Sciatic nerve (tissue), 2 donors: ENCODE results near the gene PSEN2. TPM values are rescaled to one million over a fixed set of nuclear protein-coding genes. Genes with fewer than 3 reads are reported as not detected.
"Not testable (repeated sequence)": the region's sequence is repeated elsewhere in the genome, so short reads cannot be mapped to it uniquely, and the experiment has no call there.

Experiments
- ATAC-seq: fragments of 200-7000 bp; cut with Tn5 transposase; one replicate; pipeline ENCODE4 v1.9.1; 2020; ENCODE audit warnings: mild to moderate bottlenecking, moderate library complexity
- DNase-seq: peaks from one replicate; pipeline ENCODE4 v3.0.0-alpha.2; 2020; ENCODE audit warnings: low spot score
- intact Hi-C: fragments of 100-400 bp; cut with DNase I; formaldehyde crosslinking; loops from one replicate; pipeline ENCODE4 v1.14.2; 2022
- total RNA-seq: library from RNA; stranded (reverse); fragmentation: NEBNext Ultra II Directional; extraction: Animal tissue kit (Norgen Biotek cat#: 25700); gene quantifications from one replicate; pipeline ENCODE4 v1.2.1, GENCODE V29; 2021
- donor health status: DM: no; HTN: no; CAD: no.
- donor health status: DM: no; HTN: no; CAD: no.

PSEN2 gene
- total RNA-seq, 1 donor from 2014 or later = 12.5 TPM

DNA sequence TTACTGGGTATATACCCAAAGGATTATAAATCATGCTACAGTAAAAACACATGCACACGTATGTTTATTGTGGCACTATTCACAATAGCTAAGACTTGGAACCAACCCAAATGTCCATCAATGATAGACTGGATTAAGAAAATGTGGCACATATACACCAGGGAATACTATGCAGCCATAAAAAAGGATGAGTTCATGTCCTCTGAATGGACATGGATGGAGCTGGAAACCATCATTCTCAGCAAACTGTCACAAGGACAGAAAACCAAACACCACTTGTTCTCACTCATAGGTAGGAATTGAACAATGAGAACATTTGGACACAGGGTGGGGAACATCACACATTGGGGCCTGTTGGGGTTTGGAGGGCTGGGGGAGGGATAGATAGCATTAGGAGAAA lies 15.9 kb upstream of the PSEN2 start:
- ATAC-seq, intact Hi-C loops, DNase-seq: not testable (repeated sequence)

DNA sequence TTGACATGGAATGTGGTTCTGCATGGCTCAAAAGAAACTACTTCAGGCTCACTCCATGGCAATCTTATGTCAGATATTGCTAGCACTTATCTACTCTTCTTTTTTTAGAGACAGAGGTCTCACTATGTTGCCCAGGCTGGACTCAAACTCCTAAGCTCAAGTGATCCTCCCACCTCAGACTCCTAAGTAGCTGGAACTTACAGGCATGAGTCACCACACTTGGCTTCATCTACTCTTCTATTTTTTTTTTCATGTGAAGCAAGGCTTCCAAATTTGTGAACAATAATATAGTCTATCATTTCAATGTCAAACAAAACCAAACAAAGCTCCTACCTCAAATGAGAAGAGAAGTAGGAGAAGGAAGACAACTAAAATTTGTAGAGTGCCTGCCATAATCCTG lies 7.5 kb upstream of the PSEN2 start:
- ATAC-seq (peak; percentile 48), DNase-seq (no peak)
- intact Hi-C loops = no loop called here

DNA sequence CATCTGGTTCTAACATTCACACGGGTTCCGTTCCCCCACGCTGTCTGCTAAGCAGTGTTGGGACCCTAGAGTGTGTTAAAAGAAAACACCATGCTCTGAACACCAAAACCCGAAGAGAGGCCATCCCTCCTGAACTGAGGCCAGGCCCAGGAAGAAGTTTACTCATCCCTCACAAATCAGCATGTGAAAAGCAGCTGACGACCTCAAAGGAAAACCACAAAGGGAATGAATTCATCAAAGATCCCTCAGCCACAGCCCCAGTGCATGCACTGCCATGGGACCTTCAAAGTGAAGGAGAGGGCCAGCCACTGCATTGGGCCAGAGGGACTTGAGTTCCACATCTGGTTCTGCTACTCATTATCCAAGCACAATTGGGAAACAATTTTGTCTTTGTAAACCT lies 7.0 kb upstream of the PSEN2 start:
- no peak for DNase-seq
- intact Hi-C loops = no loop called here
- peak; percentile 91 for ATAC-seq

DNA sequence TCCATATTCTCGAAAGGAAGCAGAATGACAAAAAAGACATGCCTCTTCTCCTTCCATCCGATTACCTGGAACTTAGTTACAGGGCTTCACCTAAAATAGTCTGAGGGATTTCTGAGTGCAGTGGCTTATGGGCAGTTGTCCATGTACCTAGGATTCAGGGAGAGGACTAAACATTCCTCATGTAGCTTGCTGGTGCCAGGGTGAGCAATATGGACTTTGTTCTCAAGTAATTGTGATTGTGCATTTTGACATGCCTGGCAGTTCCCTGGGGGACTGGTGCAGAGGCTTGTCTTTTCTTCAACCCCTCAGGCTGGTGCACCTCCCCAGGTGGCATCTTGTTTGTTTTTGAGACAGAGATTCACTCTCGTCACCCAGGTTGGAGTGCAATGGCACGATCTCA lies 6.1 kb upstream of the PSEN2 start:
- intact Hi-C loops = no loop called here
- ATAC-seq = no peak
- DNase-seq = no peak

DNA sequence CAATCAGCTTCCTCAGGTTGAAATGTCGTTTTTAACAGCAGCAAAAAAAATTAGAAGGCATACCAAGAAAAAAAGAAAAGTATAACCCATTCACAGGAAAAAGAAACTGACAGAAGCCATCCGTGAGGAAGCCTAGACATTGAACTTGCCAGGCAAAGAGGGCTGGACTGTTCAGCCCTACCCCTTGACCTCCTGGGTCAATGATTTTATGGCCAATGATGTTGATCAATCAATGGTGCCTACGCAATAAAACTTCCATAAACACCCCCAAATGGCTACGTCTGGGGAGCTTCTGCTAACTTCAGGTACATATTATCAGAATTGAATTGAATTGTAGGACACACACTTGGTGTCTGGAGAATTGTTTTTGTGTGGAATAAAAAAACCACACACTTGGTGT lies 4.8 kb upstream of the PSEN2 start:
- DNase-seq (no peak), ATAC-seq (no peak)
- intact Hi-C loops = no loop called here

DNA sequence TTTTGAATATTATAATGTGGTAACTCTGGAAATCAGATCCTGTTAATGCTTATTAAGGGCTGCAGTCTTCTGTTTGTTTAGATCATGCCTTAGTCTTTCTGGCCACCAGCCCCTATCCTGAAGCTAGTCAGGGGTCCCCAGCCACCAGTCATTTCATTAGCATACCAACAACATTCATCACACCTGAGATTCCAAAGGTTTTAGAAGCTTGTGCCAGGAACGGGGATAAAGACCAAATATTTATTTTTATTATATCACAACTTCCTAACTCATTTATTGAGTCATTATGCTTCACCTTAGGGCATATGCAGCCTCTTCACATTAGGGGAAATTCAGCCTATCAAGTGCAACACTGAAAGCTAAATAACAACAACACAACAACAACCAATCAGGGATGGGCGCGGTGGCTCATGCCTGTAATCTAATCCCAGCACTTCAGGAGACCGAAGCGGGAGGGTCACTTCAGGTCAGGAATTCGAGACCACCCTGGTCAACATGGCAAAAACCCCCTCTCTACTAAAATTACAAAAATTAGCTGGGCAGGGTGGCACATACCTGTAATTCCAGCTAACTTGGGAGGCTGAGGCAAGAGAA lies 2.9 kb upstream of the PSEN2 start:
- DNase-seq (no peak), ATAC-seq (no peak)
- intact Hi-C loops = no loop called here

DNA sequence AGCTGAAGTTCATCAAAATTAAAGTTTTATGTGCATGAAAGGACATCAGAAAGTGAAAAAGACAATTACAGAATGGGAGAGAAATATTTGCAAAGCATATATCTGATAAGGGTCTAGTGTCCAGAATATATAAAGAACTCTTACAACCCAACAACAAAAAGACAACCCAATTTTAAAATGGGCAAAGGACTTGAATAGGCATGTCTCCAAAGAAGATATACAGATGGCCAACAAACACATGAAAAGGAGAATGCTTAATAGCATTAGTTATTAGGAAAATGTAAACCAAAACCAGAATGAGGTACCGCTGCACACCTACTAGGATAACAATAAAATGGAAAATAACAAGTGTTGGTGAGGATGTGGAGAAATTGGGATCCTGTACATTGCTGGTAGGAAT lies 1.7 kb upstream of the PSEN2 start:
- ATAC-seq = no peak

DNA sequence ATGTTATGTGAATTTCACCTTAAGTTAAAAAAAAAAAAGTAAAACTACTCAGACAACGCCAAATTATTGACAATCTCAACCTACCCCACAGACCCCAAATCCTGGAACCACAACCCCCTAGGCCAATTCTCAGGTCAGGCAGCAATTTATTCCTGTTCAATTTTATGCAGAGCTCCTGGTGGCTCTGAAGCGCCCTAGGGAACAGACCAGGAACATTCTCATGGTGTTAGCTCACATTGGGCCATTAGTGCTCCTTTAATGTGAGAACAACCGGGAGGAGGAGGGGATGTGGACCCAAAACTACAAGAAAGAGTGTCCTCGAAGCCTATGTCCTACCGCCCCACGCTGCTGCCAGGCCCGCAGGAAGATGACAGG lies 403 bp upstream of the PSEN2 start:
- ATAC-seq (no peak), DNase-seq (no peak)
- intact Hi-C loops = no loop called here

More for the DNA sequence above, 1.7 kb upstream of the PSEN2 start:
- intact Hi-C loops = no loop called here
- no peak for DNase-seq

DNA sequence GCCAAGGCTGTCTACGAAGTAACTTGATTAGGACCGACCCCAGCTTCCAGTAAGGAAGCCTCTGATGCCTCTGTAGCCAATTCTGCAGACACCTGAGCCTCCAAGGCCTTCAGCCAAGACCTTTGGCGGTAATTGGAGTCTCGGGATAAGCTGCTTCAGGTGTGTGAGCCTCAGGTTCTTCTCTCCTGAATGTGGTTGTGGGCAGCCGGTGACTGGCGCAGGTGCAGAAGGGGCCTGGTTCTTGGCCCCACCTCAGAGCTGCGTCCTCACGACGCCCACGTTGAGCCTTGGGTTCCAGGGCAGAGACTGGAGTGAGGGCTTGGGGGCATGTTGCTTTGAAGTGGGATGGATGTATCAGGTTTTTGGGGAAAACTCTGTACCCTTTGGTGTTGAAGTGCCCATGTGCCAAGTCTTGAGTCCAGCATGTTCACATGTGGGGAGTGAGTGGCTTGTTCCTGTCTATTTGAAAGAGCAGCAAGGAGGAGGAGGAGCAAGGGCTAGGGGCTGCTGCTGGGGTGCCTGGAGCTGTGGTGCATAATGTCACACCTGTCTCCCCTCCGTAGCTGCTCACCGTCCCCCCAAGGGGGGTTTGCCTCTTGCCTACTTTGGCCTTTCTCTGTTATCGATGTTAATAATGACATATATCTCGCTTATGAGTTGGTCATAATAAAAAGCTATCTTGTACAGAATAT lies 1.4 kb downstream of the PSEN2 start:
- intact Hi-C loops = no loop called here
- ATAC-seq = no peak

DNA sequence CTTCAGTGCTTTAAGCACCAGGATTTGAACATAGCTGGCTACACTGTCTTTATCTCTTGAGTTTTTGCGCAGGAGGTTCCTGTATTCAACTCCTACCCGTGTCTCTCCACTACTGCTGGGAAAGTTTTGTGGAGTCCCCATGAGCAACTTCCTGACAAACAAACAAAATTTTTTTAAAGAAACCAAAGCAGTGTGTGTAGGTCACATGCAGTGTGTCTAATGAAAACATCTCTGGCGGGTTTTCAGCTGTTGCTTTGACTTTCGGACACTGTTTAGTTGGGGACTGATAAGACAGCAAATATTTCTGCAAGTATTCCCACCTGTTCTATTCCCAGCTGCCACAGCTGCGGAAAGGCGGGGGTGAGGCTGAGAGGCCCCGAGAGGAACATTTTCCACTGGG lies 2.0 kb downstream of the PSEN2 start:
- ATAC-seq (no peak), DNase-seq (no peak)
- intact Hi-C loops = no loop called here

More for the DNA sequence above, 1.4 kb downstream of the PSEN2 start:
- DNase-seq = no peak

DNA sequence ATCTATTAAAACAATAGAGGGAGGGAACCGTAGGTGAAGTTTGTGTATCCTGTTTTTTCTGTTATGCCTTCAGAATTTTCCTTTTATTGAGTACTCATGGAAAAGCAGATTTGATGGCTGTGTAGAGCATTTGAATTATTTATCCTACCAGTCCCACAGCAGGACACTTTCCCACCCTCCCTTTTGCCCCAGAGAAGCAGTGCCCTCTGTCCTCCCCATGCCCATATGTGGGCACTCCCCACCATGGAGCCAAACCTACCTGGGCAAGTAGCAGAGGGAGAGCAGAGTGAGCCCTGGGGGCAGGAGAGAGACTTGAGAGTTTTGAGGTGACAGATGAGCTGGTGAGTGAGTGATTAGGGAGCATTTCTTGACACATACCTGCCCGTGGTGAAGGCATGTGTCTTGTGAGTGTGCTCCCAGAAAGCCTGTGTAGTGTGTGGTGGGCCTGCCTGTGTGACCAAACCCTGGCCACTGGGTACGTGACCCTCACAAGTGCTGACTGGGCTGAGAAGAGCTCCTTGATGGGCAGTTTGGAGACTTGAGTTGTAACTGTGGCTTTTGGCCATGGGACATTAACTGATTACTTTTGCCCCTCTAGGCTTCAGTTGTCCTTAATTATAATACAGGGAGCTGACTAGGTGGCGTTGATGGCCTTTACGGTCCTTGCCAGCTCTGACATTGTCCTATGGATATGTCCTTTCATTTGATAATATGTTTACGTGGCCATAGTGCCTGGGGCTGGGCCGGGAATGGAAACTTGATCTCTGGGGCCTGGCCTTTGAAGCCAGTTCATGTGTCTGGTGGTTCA lies 3.6 kb downstream of the PSEN2 start:
- DNase-seq = no peak
- intact Hi-C loops = no loop called here
- ATAC-seq = no peak

DNA sequence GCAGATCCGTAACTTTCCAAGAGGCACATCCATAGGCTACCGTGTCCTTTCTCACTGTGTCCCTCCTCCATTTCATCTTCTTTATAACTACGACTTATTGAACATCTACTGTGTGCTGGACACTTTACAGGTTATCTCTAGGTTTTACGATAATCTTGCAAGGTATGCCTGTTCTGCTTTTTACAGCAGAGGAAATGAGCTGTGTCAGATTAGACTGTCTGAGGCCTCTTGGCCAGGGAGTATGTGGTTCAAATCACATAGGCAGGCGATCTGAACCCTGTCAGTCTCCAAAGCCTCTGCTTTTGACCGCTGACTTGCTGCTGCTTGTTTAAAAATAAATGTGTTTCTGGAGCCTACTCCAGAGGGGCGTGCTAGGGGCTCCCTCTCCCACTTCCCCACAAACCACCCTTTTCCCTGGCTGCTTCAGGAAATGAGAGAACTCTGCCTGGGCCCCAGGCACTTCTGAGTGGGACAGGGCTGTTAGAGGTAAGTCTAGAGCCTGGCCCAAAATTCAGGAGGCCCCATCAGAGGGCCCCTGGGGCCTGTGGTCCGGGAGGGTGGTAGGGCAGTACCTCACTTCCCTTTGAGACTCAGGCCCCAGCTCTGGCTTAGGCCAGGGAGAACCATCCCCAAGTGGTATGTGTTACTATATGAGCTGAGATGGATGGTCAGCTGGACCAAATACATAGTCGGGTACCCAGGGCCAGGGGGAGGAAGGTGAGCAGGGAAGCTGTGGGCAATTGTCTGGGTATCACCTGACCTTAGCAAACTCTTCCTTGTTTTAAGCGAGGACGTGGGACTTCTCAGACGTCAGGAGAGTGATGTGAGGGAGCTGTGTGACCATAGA lies 4.4 kb downstream of the PSEN2 start:
- no peak for DNase-seq
- no peak for ATAC-seq
- intact Hi-C loops = no loop called here

DNA sequence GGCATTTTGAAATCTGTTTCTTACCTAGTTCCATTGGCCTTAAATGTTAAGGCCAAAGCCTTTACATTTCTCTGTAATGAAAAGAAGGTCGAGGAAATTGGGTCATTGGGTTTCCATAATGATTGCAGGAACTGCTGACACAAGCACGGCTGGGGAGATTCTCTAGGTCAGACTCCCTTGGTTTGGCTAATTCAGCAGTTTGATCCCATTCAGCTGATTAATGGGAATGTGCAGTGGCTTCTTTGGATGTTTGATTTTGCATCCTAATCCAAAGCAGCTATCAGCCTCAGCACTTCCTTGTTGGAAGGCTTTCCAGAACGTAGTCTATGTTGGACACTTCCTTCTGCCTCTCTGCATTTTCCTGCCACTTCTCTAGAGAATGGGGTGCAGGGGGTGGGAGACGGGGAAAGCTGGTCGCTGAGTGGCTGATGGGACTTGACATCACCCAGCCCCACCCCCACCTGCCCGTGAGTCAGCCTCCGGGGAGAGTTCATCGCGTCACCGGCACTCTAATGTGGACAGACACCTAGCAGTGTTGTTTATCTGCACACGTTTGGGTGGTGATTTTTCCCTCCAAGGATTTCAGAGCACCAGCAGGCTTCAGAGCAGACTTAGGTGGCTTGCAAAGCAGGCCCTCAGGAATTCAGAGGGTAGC lies 5.4 kb downstream of the PSEN2 start:
- ATAC-seq (no peak), DNase-seq (no peak)
- intact Hi-C loops = no loop called here

DNA sequence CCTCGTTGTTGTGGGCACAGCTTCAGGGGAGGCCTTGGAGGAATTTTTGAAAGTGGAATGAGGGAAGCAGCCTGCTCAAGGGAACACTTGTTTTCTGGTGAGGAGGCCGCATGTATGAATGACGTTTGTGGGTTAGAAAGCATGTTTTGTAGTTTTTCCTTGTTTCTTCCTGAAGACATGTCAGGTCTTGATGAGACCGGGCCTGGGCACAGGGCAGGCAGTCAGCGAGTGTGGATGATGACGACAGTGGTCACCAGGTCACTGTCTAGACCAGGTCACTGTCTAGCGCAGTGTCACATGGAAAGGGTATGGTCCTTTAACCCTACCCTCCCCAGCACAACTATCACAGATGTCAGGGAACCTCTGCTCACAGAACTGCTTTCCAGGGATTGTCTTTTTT lies 7.3 kb downstream of the PSEN2 start:
- DNase-seq (no peak), ATAC-seq (no peak)
- intact Hi-C loops = no loop called here

DNA sequence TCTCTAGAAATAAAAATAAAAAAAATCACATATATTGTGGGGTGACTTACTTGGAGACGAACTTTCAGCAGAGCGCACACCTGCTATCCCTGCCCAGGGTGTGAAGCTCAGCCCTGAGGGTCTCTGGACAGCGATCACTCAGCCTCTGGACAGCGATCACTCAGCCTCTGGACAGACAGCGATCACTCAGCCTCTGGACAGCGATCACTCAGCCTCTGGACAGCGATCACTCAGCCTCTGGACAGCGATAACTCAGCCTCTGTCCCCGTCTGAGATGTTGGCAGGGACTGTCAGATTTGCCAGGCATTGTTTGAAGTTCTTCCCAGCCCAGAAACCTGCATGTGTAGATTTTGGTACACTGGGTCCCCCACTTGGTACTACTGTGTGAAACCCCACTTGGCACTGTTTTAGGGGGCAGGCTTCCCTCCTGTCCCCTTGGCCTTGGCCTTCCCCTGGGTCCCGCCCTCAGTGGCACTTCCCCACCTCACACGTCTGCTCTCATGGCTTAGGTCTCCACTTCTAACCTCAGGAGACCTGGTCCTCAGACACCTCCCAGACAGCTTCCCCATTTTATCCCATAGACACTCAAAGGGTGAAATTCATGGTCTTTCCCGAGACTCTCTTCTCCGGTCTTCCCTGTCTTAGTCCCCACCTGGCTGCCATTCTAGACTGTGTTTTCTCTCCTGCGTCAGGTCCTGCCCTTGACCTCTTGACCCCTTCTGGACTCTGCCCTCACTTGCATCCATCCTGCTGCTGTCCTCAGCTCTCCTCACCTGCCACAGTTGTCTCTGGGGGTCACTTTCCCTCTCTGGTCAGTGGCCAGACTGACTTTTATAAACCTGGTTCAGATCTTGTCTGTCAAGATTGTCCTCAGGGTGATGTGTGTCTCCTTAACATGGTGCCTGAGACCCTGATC lies 10.2 kb downstream of the PSEN2 start:
- no peak for DNase-seq
- intact Hi-C loops = no loop called here

DNA sequence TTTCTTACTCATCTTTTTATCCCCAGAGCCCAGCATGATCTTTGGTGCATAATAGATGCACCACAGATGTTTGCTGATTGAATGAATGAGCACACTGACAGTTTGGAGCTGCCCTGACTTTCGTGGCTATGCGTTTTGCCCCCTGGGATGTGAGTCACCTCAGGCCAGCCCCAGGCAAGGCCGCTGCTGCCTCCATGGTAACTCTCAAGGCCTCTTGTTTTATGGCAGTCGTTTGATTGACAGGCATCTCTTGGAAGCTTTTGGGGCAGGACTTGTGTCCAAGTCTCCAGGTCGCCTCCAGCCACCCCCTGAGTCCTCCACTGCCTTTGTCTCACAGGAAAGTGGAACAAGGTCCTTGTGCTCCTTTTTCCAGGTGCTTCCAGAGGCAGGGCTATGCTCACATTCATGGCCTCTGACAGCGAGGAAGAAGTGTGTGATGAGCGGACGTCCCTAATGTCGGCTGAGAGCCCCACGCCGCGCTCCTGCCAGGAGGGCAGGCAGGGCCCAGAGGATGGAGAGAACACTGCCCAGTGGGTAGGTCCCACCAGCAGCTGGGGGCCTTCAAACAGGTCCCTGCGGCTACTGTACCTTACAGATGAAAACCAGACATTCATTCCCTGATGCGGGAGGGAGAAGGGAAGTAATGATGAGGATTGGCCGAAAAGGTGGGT lies 11.2 kb downstream of the PSEN2 start:
- intact Hi-C loops = no loop called here
- no peak for DNase-seq
- ATAC-seq = no peak

More for the DNA sequence above, 10.2 kb downstream of the PSEN2 start:
- no peak for ATAC-seq

DNA sequence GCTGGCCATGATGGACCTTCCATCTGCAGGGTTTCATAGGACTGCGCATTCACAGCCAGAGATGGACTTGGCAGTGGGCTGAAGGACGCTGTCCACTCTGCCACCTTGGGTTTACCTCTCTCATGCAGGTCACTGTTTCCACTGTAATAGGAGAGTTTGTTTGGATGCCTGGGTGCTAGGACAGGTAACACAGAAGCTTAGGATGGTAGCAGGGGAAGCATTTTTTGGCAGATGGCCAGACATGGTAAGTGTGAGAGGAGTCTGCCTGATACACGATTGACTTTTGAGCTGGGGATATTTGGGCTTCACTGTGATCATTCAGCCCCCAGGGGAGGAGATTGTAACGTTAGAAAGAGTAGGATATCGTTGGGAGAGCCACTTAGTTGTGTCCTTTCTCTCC lies 11.8 kb downstream of the PSEN2 start:
- ATAC-seq (peak; percentile 21), DNase-seq (no peak)

More for the DNA sequence above, 11.8 kb downstream of the PSEN2 start:
- intact Hi-C loops = no loop called here
